Lower lobe of right lung (tissue), 2 donors: ENCODE results near the gene PSAT1. TPM values are rescaled to one million over a fixed set of nuclear protein-coding genes. Genes with fewer than 3 reads are reported as not detected.

Experiments used
- ATAC-seq, 2 donors: fragments of 200-7000 bp; cut with Tn5 transposase; one replicate each; pipeline ENCODE4 v1.9.1; 2020 to 2022; ENCODE audit warnings: mild to moderate bottlenecking in 2 of 2, moderate library complexity in 2 of 2
- DNase-seq: peaks from one replicate; pipeline ENCODE4 v3.0.0-alpha.2; 2020
- H3K27ac ChIP-seq: fragments of 200-600 bp; one replicate; pipeline ENCODE4 v1.8.0; 2022
- H3K27me3 ChIP-seq: fragments of 200-600 bp; one replicate; pipeline ENCODE4 v1.8.0; 2022; ENCODE audit warnings: low read depth
- H3K36me3 ChIP-seq: fragments of 200-600 bp; one replicate; pipeline ENCODE4 v1.8.0; 2022; ENCODE audit warnings: mild to moderate bottlenecking
- H3K4me1 ChIP-seq: fragments of 200-600 bp; one replicate; pipeline ENCODE4 v1.8.0; 2022
- H3K4me3 ChIP-seq: fragments of 200-600 bp; one replicate; pipeline ENCODE4 v1.8.0; 2022; ENCODE audit warnings: mild to moderate bottlenecking
- H3K9me3 ChIP-seq: fragments of 200-600 bp; one replicate; pipeline ENCODE4 v1.8.0; 2022
- intact Hi-C: fragments of 100-400 bp; cut with DNase I; formaldehyde crosslinking; loops from one replicate; pipeline ENCODE4 v1.11.0; 2022
- total RNA-seq: library from RNA; stranded (reverse); fragmentation: NEBNext Ultra II Directional; extraction: Animal tissue kit (Norgen Biotek cat#: 25700); gene quantifications from one replicate; pipeline ENCODE4 v1.2.1, GENCODE V29; 2021
- TF ChIP-seq, protein P1 (sequence below): fragments of 200-600 bp; IDR thresholded peaks from one replicate; pipeline ENCODE4 v1.8.0; 2022; ENCODE audit warnings: antibody characterized with exemption, mild to moderate bottlenecking
- donor health status: DM: no; HTN: yes; CAD: no; lungs with severe emphysema.

PSAT1 gene
- total RNA-seq, 1 donor from 2014 or later: 10.4 TPM

DNA sequence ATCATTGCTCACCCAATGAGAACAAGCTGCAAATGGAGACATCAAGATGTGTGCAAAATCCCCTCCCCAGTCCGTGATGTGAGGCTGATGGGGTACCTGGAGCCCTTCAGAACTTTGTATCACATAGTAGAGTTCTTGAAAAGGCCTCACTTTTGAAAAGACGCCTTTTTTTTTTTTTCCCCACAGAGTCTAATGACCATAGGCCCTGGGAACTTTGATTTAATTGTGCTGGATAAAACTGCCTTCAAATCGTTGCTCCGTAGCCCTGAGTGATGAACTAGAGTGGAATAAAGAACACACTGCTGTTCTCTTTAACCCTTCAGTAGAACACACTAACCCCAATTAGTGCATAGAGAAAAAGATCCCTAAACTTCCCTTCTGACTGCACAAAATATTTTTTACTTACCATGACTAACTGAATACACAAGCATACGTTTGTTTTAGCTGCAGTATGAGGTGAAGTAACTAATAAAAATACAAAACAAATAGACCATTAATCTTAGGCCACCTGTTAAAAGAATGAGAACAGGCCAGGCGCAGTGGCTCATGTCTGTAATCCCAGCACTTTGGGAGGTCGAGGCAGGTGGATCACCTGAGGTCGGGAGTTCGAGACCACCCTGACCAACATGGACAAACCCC is 15.1 kb downstream of the PSAT1 start:
- intact Hi-C loops: no loop called here
- DNase-seq (no peak), ATAC-seq (no peak)
- no peak overlapping the region for H3K27ac ChIP-seq
- no peak overlapping the region for H3K4me3 ChIP-seq
- H3K4me1 ChIP-seq: no peaks in the 10 kb centered on the region
- H3K9me3 ChIP-seq: no peaks in the 10 kb centered on the region
- H3K36me3 ChIP-seq: no peaks in the 10 kb centered on the region
- no peaks in the 10 kb centered on the region for H3K27me3 ChIP-seq
- TF ChIP-seq, protein P1, sequence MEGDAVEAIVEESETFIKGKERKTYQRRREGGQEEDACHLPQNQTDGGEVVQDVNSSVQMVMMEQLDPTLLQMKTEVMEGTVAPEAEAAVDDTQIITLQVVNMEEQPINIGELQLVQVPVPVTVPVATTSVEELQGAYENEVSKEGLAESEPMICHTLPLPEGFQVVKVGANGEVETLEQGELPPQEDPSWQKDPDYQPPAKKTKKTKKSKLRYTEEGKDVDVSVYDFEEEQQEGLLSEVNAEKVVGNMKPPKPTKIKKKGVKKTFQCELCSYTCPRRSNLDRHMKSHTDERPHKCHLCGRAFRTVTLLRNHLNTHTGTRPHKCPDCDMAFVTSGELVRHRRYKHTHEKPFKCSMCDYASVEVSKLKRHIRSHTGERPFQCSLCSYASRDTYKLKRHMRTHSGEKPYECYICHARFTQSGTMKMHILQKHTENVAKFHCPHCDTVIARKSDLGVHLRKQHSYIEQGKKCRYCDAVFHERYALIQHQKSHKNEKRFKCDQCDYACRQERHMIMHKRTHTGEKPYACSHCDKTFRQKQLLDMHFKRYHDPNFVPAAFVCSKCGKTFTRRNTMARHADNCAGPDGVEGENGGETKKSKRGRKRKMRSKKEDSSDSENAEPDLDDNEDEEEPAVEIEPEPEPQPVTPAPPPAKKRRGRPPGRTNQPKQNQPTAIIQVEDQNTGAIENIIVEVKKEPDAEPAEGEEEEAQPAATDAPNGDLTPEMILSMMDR: no peak

DNA sequence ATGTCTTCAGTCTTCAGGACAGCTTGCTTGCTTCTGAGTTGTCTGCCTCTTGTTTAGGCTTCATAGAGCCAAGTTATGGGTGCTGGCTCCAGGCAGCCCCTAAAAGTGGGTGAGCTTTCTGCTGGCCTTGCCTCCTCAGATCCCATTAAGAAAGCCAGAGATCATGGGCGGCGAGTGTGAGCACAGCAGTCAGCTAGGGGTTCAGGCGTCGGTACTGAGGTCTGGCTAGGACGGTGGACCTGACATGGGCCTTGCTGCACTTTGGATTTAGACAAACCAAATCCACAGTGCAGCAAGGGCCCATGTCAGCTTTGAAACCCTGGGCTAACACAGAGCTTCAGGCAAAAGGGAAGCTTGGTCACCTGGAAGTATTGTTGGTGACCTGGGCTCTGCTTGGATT is 17.6 kb downstream of the PSAT1 start:
- ATAC-seq (no peak), DNase-seq (no peak)
- intact Hi-C loops: no loop called here
- H3K36me3 ChIP-seq: no peaks in the 10 kb centered on the region
- H3K27me3 ChIP-seq: no peaks in the 10 kb centered on the region
- no peak overlapping the region for H3K4me3 ChIP-seq
- H3K9me3 ChIP-seq: no peaks in the 10 kb centered on the region
- TF ChIP-seq, protein P1: no peak
- no peak overlapping the region for H3K27ac ChIP-seq
- H3K4me1 ChIP-seq: no peaks in the 10 kb centered on the region

DNA sequence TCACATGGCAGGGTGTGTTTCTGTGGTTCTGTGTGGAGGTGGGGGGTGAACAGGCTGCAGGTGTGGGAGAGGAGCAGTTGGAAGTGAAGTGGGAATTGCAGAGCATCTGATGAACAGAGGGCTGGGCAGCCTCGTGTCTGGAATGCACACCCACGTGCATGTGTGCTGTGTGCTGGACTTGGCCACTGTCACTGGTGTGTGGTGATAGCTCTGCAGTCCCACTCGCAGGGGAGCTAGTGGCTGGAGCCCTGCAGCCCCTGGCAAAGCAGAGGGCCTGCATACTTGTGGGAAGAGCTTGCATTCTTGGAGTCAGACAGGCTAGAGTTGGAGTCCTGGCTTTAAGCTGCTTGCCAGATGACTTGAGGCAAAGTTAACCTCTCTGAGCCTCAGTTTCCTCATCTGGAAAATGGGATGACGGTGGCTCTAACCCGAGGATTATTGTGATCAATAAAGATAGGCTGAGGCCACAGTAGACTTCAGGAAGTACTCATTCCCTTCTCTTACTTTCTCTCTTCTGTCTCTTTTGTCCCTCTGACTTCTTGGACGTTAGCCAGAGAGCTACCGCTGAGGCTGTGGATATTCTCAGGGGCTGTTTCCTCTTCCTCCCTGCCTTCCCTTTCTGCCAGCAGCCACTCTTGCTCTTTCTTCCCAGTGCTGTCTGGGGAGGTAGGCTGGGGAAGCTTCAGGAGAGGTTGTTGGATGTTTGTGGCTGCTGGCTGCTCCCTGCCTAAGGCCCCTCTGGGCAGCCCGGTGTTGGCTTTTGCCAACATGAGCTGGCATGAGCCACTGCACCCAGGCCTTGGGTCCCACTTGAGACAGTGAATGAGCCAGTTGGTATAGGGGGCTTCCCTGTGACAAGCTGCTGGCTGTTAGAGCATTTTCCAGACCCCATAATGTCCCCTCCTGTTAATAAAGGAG is 18.3 kb downstream of the PSAT1 start:
- no peaks in the 10 kb centered on the region for H3K36me3 ChIP-seq
- intact Hi-C loops: no loop called here
- ATAC-seq: no peak

DNA sequence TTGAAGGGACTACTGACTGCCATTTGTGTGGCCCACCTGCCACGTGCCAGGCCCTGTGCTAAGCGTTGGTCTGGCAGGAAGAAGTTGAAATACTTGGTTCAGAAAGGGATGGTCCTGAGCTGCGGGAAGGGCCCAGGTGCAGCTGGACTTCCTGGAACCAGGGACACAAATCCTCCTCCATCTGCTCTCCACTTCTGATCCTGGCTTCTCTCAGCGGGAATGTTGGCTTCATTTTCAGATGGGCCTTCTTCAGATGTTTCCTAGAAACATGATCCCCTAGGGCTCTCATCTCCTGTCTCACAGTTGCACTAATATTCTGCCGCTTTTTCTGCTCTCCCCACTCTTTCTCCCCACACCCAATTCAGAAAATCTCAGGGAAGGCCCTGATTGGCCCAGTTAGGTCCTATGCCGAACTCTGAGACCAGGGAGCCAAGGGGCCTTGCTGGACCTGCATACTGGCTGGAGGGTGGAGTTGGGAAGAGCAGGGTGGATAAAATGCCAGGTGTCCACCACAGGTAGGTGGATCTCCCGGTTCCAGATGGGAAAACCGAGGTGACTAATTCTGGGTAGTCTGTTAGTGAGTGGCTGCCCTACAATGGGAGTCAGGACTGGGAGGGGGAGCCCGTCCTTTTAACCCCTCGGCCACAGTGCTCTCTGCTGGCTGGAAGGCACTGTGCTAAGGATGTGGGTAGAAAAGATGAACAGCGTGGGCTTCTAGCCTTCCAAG is 19.4 kb downstream of the PSAT1 start:
- H3K9me3 ChIP-seq: no peaks in the 10 kb centered on the region
- H3K36me3 ChIP-seq: no peaks in the 10 kb centered on the region
- H3K4me3 ChIP-seq: no peak overlapping the region
- H3K27me3 ChIP-seq: no peaks in the 10 kb centered on the region
- DNase-seq: no peak
- no peak for ATAC-seq
- H3K4me1 ChIP-seq: no peaks in the 10 kb centered on the region
- intact Hi-C loops: no loop called here
- TF ChIP-seq, protein P1: no peak
- no peak overlapping the region for H3K27ac ChIP-seq

More for the DNA sequence above, 18.3 kb downstream of the PSAT1 start:
- H3K27ac ChIP-seq: no peak overlapping the region
- DNase-seq: no peak
- H3K9me3 ChIP-seq: no peaks in the 10 kb centered on the region
- TF ChIP-seq, protein P1: no peak
- H3K4me3 ChIP-seq: no peak overlapping the region
- no peaks in the 10 kb centered on the region for H3K4me1 ChIP-seq
- H3K27me3 ChIP-seq: no peaks in the 10 kb centered on the region

DNA sequence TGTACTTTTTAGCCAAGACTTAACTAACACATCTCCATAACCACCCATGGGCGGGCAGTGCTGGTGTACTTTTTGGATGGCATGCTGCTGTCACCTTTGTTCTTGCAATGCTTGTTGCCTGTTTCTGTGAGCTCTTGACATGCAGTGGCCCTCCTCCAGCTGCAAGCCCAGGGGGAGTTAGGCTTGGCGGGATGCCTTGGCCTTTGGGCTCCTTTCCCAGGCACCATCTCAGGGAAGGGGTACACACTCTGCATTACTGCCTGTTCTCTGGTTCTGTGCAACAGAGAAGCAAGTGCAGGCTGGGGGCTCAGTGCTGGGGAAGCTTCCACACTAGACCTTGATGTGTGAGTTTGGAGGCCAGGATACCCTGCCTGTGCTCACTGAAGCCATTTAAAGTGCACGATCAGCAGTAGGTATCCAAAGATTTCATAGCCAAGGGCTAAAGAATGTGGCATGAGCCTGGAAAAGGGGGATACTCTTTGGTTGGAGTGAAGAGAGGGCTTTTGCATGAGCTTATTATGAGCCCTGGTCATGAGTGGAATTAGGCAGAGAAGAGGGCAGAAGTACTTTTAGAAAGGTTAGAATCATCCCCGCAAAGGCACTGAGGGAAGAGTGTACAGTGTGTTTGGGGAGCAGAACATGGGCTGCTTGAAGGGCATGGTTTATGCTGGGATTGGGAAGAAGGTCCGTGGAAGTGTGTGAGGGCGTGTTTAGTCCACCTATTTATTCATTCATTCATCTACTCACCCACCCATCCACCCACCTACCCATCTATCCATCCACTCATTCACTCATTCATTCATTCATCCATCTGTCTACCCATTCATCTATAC is 22.5 kb downstream of the PSAT1 start:
- TF ChIP-seq, protein P1: no peak
- Histone ChIP-seq H3K27me3 (no peaks in the 10 kb centered on the region), H3K27ac (no peak overlapping the region), H3K4me3 (no peak overlapping the region), H3K36me3 (no peaks in the 10 kb centered on the region), H3K9me3 (no peaks in the 10 kb centered on the region), H3K4me1 (no peaks in the 10 kb centered on the region)
- ATAC-seq (no peak), DNase-seq (no peak)
- intact Hi-C loops: no loop called here
